HCT116 (cell line): ENCODE results near the gene BNC2. TPM values are rescaled to one million over a fixed set of nuclear protein-coding genes. Genes with fewer than 3 reads are reported as not detected.

Experiments used
- ATAC-seq: fragments of 200-7000 bp; cut with Tn5 transposase; 2 replicates; pipeline ENCODE4 v1.9.1; 2020; ENCODE audit warnings: mild to moderate bottlenecking, moderate library complexity
- BruUV-seq: library from RNA; stranded (reverse); fragments of 400-500 nt; replicated peaks from 2 replicates; lab custom pipeline; 2021; lab: Mats Ljungman, UMichigan
- CTCF ChIA-PET: fragments of 300-600 bp; sonication (Branson Sonifier 250); formaldehyde crosslinking; loops from one replicate; lab custom pipeline; 2021; ENCODE audit warnings: antibody characterized with exemption; lab: Charles Lee
- POLR2A ChIA-PET: fragments of 300-600, 350-600 bp; sonication (Branson Sonifier 250); formaldehyde crosslinking; loops from one replicate; lab custom pipeline; 2021; ENCODE audit warnings: antibody characterized with exemption; lab: Charles Lee
- RAD21 ChIA-PET, 2 experiments: fragments of 300-600 bp; sonication (Branson Sonifier 250); formaldehyde crosslinking; loops; one replicate each; lab custom pipeline; 2023; ENCODE audit warnings: low total read pairs in 2 of 2; ENCODE audit not compliant: uncharacterized antibody in 2 of 2, unreplicated experiment in 2 of 2, low non-redundant PET in 1 of 2; lab: Charles Lee
- DNase-seq: peaks from one replicate; pipeline ENCODE4 v3.0.0-alpha.2; 2010; ENCODE audit warnings: low read depth, low spot score
- H2AFZ ChIP-seq: fragments of 200-600 bp; shearing (Covaris generic), sonication (generic); 2 replicates; pipeline ENCODE4 v1.6.1; 2017; ENCODE audit warnings: low read depth, mixed run types, mixed read lengths, antibody characterized with exemption, low read length; ENCODE audit not compliant: poor library complexity, severe bottlenecking
- H3K27ac ChIP-seq: 2 replicates; pipeline ENCODE4 v1.5.1; 2012; ENCODE audit warnings: low read depth, low read length
- H3K27me3 ChIP-seq: fragments of 200-600 bp; sonication (generic); 2 replicates; pipeline ENCODE4 v1.6.1; 2016; ENCODE audit warnings: mixed run types, low read length, mixed read lengths; ENCODE audit not compliant: insufficient read depth
- H3K36me3 ChIP-seq, 2 experiments: fragments of 200-500 bp in 1 of 2; fragments of 200-600 bp in 1 of 2; sonication (Bioruptor generic) in 1 of 2; sonication (generic) in 1 of 2; 2 replicates each; pipeline versions ENCODE4 v1.5.1 to v1.6.1; 2014 to 2016; ENCODE audit warnings: low read length in 2 of 2, inconsistent platforms in 1 of 2, mixed read lengths in 1 of 2, mixed run types in 1 of 2; ENCODE audit not compliant: insufficient read depth in 2 of 2, control insufficient read depth in 1 of 2
- H3K4me1 ChIP-seq, 2 experiments: fragments of 200-600 bp in 1 of 2; sonication (generic) in 1 of 2; 2 replicates each; pipeline versions ENCODE4 v1.5.1 to v1.6.1; 2012 to 2017; ENCODE audit warnings: low read length in 2 of 2, inconsistent platforms in 1 of 2, mild to moderate bottlenecking in 1 of 2, mixed read lengths in 1 of 2, mixed run types in 1 of 2, moderate library complexity in 1 of 2; ENCODE audit not compliant: insufficient read depth in 2 of 2, control insufficient read depth in 1 of 2
- H3K4me2 ChIP-seq: fragments of 200-600 bp; sonication (generic); 2 replicates; pipeline ENCODE4 v1.6.1; 2017; ENCODE audit warnings: mixed run types, low read length, mixed read lengths
- H3K4me3 ChIP-seq, 2 experiments: fragments of 200-600 bp in 1 of 2; sonication (generic) in 1 of 2; replicated peaks in 1 of 2; 2 replicates each; pipeline ENCODE4 v1.5.1; 2011 to 2016; ENCODE audit warnings: low read length in 2 of 2, control low read depth in 1 of 2, low read depth in 1 of 2, mild to moderate bottlenecking in 1 of 2, mixed read lengths in 1 of 2, mixed run types in 1 of 2
- H3K79me2 ChIP-seq: fragments of 200-600 bp; sonication (generic); 2 replicates; pipeline ENCODE4 v1.6.1; 2017; ENCODE audit warnings: mild to moderate bottlenecking, mixed run types, low read length, moderate library complexity, mixed read lengths; ENCODE audit not compliant: insufficient read depth
- H3K9ac ChIP-seq: fragments of 200-600 bp; sonication (generic); 2 replicates; pipeline ENCODE4 v1.6.1; 2016; ENCODE audit warnings: low read length, mixed read lengths
- H3K9me2 ChIP-seq: fragments of 200-600 bp; sonication (generic), shearing (Covaris generic); 2 replicates; pipeline ENCODE4 v1.6.1; 2017; ENCODE audit warnings: mixed run types, mild to moderate bottlenecking, moderate library complexity; ENCODE audit not compliant: insufficient read depth
- H3K9me3 ChIP-seq, 2 experiments: fragments of 200-500 bp in 1 of 2; fragments of 200-600 bp in 1 of 2; sonication (Bioruptor generic) in 1 of 2; sonication (generic) in 1 of 2; 2 replicates each; pipeline ENCODE4 v1.6.1; 2014 to 2017; ENCODE audit warnings: low read length in 2 of 2, mixed read lengths in 2 of 2, inconsistent platforms in 1 of 2, low read depth in 1 of 2, mild to moderate bottlenecking in 1 of 2, mixed run types in 1 of 2, moderate library complexity in 1 of 2; ENCODE audit not compliant: control insufficient read depth in 1 of 2, insufficient read depth in 1 of 2
- H4K20me1 ChIP-seq: fragments of 200-600 bp; sonication (generic), shearing (Covaris generic); 2 replicates; pipeline ENCODE4 v1.6.1; 2017; ENCODE audit warnings: mixed run types, mild to moderate bottlenecking, moderate library complexity; ENCODE audit not compliant: insufficient read depth
- ATF3 ChIP-seq: IDR thresholded peaks from 2 replicates; pipeline ENCODE4 v1.6.1; 2012
- CBX3 ChIP-seq: IDR thresholded peaks from 2 replicates; pipeline ENCODE4 v1.6.1; 2012; ENCODE audit warnings: low read depth
- EGR1 ChIP-seq: IDR thresholded peaks from 2 replicates; pipeline ENCODE4 v1.6.1; 2012; ENCODE audit warnings: low read depth
- ELF1 ChIP-seq: IDR thresholded peaks from 2 replicates; pipeline ENCODE4 v1.6.1; 2012; ENCODE audit warnings: low read depth, borderline replicate concordance
- EZH2 ChIP-seq: fragments of 200-600 bp; sonication (generic); IDR thresholded peaks from 2 replicates; pipeline ENCODE4 v1.6.1; 2017; ENCODE audit warnings: antibody characterized with exemption, mixed run types
- FOSL1 ChIP-seq: IDR thresholded peaks from 2 replicates; pipeline ENCODE4 v1.6.1; 2012; ENCODE audit warnings: low read depth
- POLR2AphosphoS5 ChIP-seq: IDR thresholded peaks from 2 replicates; pipeline ENCODE4 v1.6.1; 2011; ENCODE audit warnings: mild to moderate bottlenecking, low read depth, low read length, moderate library complexity
- RAD21 ChIP-seq: IDR thresholded peaks from 2 replicates; pipeline ENCODE4 v1.6.1; 2012; ENCODE audit warnings: low read depth, mild to moderate bottlenecking
- REST ChIP-seq: IDR thresholded peaks from 2 replicates; pipeline ENCODE4 v1.6.1; 2012; ENCODE audit warnings: low read depth
- SP1 ChIP-seq: IDR thresholded peaks from 2 replicates; pipeline ENCODE4 v1.6.1; 2012; ENCODE audit warnings: low read depth
- SRF ChIP-seq: IDR thresholded peaks from 2 replicates; pipeline ENCODE4 v1.6.1; 2012; ENCODE audit warnings: low read depth
- TCF7L2 ChIP-seq: IDR thresholded peaks from 2 replicates; pipeline ENCODE4 v1.7.0; 2011; ENCODE audit warnings: borderline replicate concordance, inconsistent platforms; ENCODE audit not compliant: insufficient read depth, insufficient read length; ENCODE audit errors: extremely low read depth
- YY1 ChIP-seq: IDR thresholded peaks from 2 replicates; pipeline ENCODE4 v1.6.1; 2011; ENCODE audit warnings: low read length, low read depth, moderate library complexity, mild to moderate bottlenecking; ENCODE audit not compliant: insufficient replicate concordance; ENCODE audit errors: extremely low read depth
- ZBTB33 ChIP-seq: IDR thresholded peaks from 2 replicates; pipeline ENCODE4 v1.6.1; 2011; ENCODE audit warnings: mild to moderate bottlenecking, low read length, moderate library complexity; ENCODE audit not compliant: insufficient replicate concordance; ENCODE audit errors: extremely low read depth
- ZNF274 ChIP-seq: fragments of 200-500 bp; sonication (Bioruptor generic); IDR thresholded peaks from 2 replicates; pipeline ENCODE4 v1.6.1; 2014; ENCODE audit warnings: mild to moderate bottlenecking, low read depth, low read length, inconsistent platforms
- intact Hi-C: fragments of 100-400 bp; cut with micrococcal nuclease; formaldehyde crosslinking; loops from 2 replicates; pipeline ENCODE4 v1.10.0; 2022
- total RNA-seq: library from RNA; stranded (reverse); gene quantifications from one replicate; pipeline ENCODE4 v1.2.1, GENCODE V29; 2021; ENCODE audit not compliant: unreplicated experiment

The BNC2 gene
- total RNA-seq, 1 experiment from 2014 or later = 0.37 TPM

- RAD21 ChIA-PET = interaction anchor here in 1 of 2 experiments (0.6 kb wide), 1 partner anchor 238 kb away, joined by 3 read pairs; no protein-coding TSS in a partner anchor
- Histone ChIP-seq H4K20me1 (no peaks in the 10 kb centered on the region), H3K4me3 (no peak overlapping the region), H3K9ac (no peak overlapping the region), H3K27ac (no peak overlapping the region), H3K27me3 (peaks cover 27% of the 10 kb centered on the region), H3K9me2 (no peaks in the 10 kb centered on the region), H3K4me2 (no peak overlapping the region), H3K79me2 (no peaks in the 10 kb centered on the region), H3K9me3 (no peaks in the 10 kb centered on the region), H2AFZ (no peak overlapping the region), H3K4me1 (no peaks in the 10 kb centered on the region), H3K36me3 (no peaks in the 10 kb centered on the region)
- intact Hi-C loops = no loop called here
- ATAC-seq (no peak), DNase-seq (no peak)
- BruUV-seq = no TSS peak
- POLR2A ChIA-PET = no interaction called here
- TF ChIP-seq ATF3 = no peak
- no peak for TF ChIP-seq ELF1
- no peak for TF ChIP-seq RAD21
- TF ChIP-seq ZBTB33 = no peak
- no peak for TF ChIP-seq EZH2
- no peak for TF ChIP-seq TCF7L2
- TF ChIP-seq FOSL1 = no peak
- TF ChIP-seq CBX3 = no peak
- no peak for TF ChIP-seq EGR1
- TF ChIP-seq YY1 = no peak
- no peak for TF ChIP-seq SP1
- TF ChIP-seq REST = no peak
- no peak for TF ChIP-seq ZNF274
- no peak for TF ChIP-seq SRF
- no peak for TF ChIP-seq POLR2AphosphoS5
- CTCF ChIA-PET = no interaction called here
Observed at GRCh38 chr9:16487915-16488314, 382.6 kb downstream of the BNC2 start.
